Glutamatergic neuron (in vitro differentiated cells): Measurements from ENCODE around the gene RHOH. TPM values are rescaled to one million over a fixed set of nuclear protein-coding genes. Genes with fewer than 3 reads are reported as not detected.

Experiments
- DNase-seq: peaks from one replicate; pipeline ENCODE4 v3.0.0; 2022
- H3K27ac Mint-ChIP-seq: one replicate; pipeline ENCODE4 v1.8.0; 2020; ENCODE audit warnings: mild to moderate bottlenecking, mixed read lengths, inconsistent platforms; ENCODE audit not compliant: unreplicated experiment
- H3K27me3 Mint-ChIP-seq: one replicate; pipeline ENCODE4 v1.8.0; 2020; ENCODE audit warnings: mild to moderate bottlenecking, moderate library complexity, mixed read lengths, inconsistent platforms; ENCODE audit not compliant: unreplicated experiment
- H3K36me3 Mint-ChIP-seq: one replicate; pipeline ENCODE4 v1.8.0; 2020; ENCODE audit warnings: mild to moderate bottlenecking, mixed read lengths, inconsistent platforms; ENCODE audit not compliant: unreplicated experiment
- H3K4me1 Mint-ChIP-seq: one replicate; pipeline ENCODE4 v1.8.0; 2020; ENCODE audit warnings: mild to moderate bottlenecking, low read depth, mixed read lengths, inconsistent platforms; ENCODE audit not compliant: unreplicated experiment
- H3K4me3 Mint-ChIP-seq: one replicate; pipeline ENCODE4 v1.8.0; 2020; ENCODE audit warnings: mild to moderate bottlenecking, mixed read lengths, inconsistent platforms; ENCODE audit not compliant: unreplicated experiment
- H3K9me3 Mint-ChIP-seq: one replicate; pipeline ENCODE4 v1.8.0; 2020; ENCODE audit warnings: mild to moderate bottlenecking, moderate library complexity, mixed read lengths, inconsistent platforms; ENCODE audit not compliant: unreplicated experiment
- total RNA-seq: library from RNA; stranded (reverse); fragmentation: NEBNext Ultra II Directional; extraction: Animal tissue kit (Norgen Biotek cat#: 25700); gene quantifications from one replicate; pipeline ENCODE4 v1.2.1, GENCODE V29; 2021; ENCODE audit not compliant: unreplicated experiment
- TF ChIP-seq, protein P1 (sequence below): fragments of 200-600 bp; sonication (generic); IDR thresholded peaks from one replicate; pipeline ENCODE4 v1.5.0; 2021; ENCODE audit not compliant: partially characterized antibody, unreplicated experiment

RHOH gene
- total RNA-seq, 1 donor from 2014 or later: not detected

DNA sequence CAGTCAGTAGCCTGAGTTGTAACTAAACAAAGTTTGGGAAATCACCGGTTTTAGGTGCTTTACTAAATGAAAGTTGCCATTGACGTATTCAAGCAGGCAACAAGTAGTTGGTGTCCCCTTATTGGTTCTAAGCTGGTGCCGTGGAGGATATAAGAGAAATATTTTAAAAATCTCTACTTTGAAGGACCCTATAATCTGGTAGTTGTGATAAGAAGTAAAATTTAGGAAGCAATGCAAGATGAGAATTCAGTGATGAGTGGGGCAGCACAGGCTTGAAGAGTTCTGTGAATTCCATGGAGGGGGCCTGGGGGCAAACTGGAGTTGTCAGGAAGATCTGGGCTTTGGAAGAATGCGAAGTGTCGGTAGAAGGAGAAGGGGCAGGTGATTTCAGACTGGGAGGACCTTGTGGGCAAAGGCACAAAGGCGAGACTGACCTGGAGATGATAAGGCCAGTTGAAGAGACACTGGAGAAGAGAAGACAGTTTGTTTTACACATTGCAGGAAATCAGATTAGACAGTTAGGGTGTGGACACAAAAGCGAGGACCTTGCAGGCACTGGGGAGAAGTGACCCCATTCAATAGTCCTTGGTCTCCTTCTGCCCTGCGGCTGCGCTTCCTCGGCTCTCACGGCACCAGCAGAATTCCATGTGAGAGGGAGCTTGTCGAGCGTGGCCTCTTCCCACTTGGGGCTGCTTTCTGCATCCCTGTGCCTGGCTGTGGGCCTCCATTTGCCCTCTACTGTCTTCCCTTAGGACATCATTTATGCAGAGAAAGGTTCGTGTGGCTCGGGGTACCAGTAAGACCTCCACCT, 1.3 kb downstream of the RHOH start:
- DNase-seq: no peak
- TF ChIP-seq, protein P1, sequence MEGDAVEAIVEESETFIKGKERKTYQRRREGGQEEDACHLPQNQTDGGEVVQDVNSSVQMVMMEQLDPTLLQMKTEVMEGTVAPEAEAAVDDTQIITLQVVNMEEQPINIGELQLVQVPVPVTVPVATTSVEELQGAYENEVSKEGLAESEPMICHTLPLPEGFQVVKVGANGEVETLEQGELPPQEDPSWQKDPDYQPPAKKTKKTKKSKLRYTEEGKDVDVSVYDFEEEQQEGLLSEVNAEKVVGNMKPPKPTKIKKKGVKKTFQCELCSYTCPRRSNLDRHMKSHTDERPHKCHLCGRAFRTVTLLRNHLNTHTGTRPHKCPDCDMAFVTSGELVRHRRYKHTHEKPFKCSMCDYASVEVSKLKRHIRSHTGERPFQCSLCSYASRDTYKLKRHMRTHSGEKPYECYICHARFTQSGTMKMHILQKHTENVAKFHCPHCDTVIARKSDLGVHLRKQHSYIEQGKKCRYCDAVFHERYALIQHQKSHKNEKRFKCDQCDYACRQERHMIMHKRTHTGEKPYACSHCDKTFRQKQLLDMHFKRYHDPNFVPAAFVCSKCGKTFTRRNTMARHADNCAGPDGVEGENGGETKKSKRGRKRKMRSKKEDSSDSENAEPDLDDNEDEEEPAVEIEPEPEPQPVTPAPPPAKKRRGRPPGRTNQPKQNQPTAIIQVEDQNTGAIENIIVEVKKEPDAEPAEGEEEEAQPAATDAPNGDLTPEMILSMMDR: no peak
- Mint-ChIP-seq H3K36me3 (no peaks in the 10 kb centered on the region), H3K4me1 (no peaks in the 10 kb centered on the region), H3K27ac (no peak overlapping the region), H3K9me3 (no peaks in the 10 kb centered on the region), H3K27me3 (no peaks in the 10 kb centered on the region), H3K4me3 (no peak overlapping the region)

DNA sequence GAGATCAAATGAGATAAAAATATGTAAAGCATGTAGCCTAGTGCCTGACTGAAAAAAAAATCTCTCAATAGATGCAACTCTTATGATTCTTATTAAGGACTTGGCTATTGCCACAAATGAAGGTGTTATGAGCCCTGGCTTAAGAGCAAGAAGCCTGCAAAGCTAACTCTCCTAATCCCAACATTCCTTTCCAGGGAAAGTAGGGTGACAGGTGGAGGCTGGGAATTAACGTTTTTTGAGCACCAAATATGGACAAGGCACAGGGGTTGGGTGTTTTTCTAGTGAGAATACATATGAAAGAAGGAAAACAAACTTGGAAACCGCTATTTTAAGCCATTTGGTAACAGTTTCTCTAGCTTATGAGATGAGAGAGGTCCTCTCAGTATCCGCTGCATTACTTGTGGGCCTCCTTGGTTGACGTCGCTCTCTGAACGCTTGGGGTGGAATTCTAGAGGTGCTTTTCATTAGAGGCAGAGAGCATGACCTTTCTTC, 2.4 kb downstream of the RHOH start:
- TF ChIP-seq, protein P1: no peak
- Mint-ChIP-seq H3K9me3 (no peaks in the 10 kb centered on the region), H3K27ac (no peak overlapping the region), H3K36me3 (no peaks in the 10 kb centered on the region), H3K4me3 (no peak overlapping the region), H3K27me3 (no peaks in the 10 kb centered on the region), H3K4me1 (no peaks in the 10 kb centered on the region)
- DNase-seq: no peak

DNA sequence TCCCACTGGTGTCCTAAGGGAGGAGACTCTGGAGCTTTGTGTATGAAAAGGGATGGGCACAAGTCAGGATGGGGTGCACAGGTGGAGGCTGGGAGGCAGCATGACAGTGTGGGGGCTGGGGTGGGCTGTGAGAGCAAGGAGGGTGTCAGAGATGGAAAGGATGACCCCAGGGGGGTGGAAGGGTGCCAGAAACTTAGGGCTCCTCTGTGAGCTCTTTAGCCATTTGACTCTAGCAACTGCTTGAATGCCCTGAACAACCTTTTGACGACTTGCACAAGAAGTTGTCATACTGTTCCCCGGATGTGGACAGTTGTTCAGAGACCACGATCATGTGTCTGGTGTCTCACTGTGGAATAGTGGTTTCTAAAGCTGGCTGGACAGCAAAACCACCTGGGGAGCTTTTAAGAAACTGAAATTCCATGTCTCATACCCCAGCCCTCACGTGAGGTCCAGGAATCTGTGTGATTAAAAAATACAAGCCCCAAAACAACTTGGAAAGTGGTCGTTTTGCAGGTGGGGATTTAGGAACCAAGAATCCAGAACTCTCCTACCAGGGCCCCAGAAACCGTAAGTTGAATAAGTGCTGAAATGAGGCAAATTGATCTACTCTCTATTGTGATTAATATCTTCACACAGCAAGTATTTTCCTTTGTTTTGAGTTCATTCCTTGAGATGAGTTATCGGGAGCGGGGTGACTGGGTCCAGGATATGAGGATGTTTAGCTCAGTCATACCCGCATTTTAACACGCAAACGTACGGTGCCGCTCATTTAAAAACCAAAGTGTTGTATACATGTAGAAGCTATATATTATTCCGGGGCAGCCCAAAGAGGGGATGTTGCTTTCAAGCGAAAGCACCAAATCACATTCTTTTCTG, 3.4 kb downstream of the RHOH start:
- Mint-ChIP-seq H3K4me3 (no peak overlapping the region), H3K4me1 (no peaks in the 10 kb centered on the region)

DNA sequence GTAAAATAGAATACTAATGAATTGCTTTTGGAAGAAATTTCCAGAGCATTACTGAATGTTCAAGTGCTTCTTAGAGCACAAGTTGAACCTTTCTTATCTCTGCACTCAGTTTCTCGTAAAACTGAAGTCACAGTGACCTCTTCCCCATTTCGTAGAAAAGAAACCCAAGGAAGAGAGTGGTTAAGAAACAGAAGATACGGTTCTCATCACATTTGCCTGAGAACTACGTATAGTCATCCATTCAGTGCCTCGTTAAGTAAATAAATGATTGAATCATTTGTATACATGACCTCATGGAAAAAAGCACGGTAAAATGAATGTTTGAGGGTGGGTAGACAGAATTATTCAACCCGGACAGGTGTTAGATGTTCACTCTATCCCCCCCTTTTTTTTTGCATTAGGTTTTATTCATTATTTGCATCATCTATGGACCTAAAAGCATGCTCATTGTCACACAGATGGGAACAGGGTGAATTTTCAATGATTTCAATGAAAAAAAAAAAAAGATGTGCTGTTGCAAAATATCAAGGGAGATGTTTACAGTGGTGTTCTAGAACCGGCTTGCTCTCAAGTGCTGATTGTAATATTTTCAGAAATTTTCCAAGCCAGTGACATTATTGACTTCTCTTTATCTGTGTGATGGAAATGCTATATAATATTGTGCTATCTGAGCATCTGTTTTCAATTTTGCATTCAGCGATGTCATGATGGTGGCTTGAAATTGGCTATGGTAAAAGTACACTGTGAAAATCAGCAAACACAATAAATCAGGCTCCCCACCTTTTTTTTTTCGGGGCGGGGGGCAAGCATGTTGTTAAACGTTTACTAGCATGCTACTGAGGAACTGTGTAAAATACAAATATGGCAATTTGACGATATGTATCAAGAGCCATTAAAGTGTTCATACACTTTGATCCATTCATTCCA, 4.3 kb downstream of the RHOH start:
- TF ChIP-seq, protein P1: no peak
- Mint-ChIP-seq H3K27me3 (peaks cover 2% of the 10 kb centered on the region), H3K36me3 (no peaks in the 10 kb centered on the region), H3K27ac (no peak overlapping the region), H3K9me3 (no peaks in the 10 kb centered on the region), H3K4me1 (no peaks in the 10 kb centered on the region), H3K4me3 (no peak overlapping the region)
- DNase-seq: no peak

More for the DNA sequence above, 3.4 kb downstream of the RHOH start:
- DNase-seq: no peak
- no peaks in the 10 kb centered on the region for H3K36me3 Mint-ChIP-seq
- no peaks in the 10 kb centered on the region for H3K27me3 Mint-ChIP-seq
- no peak overlapping the region for H3K27ac Mint-ChIP-seq
- TF ChIP-seq, protein P1: no peak
- no peaks in the 10 kb centered on the region for H3K9me3 Mint-ChIP-seq
